Activated T-cell treated with anti-CD3 and anti-CD28 coated beads, Interleukin-2, amount 50 U/mL, for 1 hour (primary cell): Measurements from ENCODE around the gene MYMX.
"Not testable (repeated sequence)": the region's sequence is repeated elsewhere in the genome, so short reads cannot be mapped to it uniquely, and the experiment has no call there.

ENCODE experiments used
- DNase-seq: peaks from one replicate; pipeline ENCODE4 v3.0.0-alpha.2; 2020

The MYMX gene

GRCh38 chr6:44216677-44217331, at the start of gene MYMX:
MYMX (plus strand) TSS chr6:44216926; CDS start chr6:44217472, 546 bp downstream.
- no peak for DNase-seq

GRCh38 chr6:44167567-44167966, 49.2 kb upstream of the MYMX start:
- DNase-seq: no peak

- no peak for DNase-seq
Measured at GRCh38 chr6:44169154-44169553, 47.6 kb upstream of the MYMX start.

- no peak for DNase-seq
Measured at GRCh38 chr6:44169886-44170570, 46.7 kb upstream of the MYMX start.

- DNase-seq: no peak
Measured at GRCh38 chr6:44171899-44172546, 44.7 kb upstream of the MYMX start.

- DNase-seq: peak; percentile 75
Measured at GRCh38 chr6:44172731-44173500, 43.8 kb upstream of the MYMX start.

GRCh38 chr6:44176130-44176761, 40.5 kb upstream of the MYMX start:
- DNase-seq: no peak

- no peak for DNase-seq
Measured at GRCh38 chr6:44176762-44177509, 39.8 kb upstream of the MYMX start.

GRCh38 chr6:44177691-44178423, 38.9 kb upstream of the MYMX start:
- no peak for DNase-seq

- DNase-seq: no peak
Measured at GRCh38 chr6:44178424-44179071, 38.2 kb upstream of the MYMX start.

- no peak for DNase-seq
Measured at GRCh38 chr6:44179072-44179536, 37.6 kb upstream of the MYMX start.

GRCh38 chr6:44179648-44180047, 37.1 kb upstream of the MYMX start:
- DNase-seq: no peak

GRCh38 chr6:44180406-44180805, 36.3 kb upstream of the MYMX start:
- DNase-seq: no peak

GRCh38 chr6:44180886-44181285, 35.8 kb upstream of the MYMX start:
- no peak for DNase-seq

- DNase-seq: not testable (repeated sequence)
Measured at GRCh38 chr6:44181784-44182183, 34.9 kb upstream of the MYMX start.

- no peak for DNase-seq
Measured at GRCh38 chr6:44182911-44183390, 33.8 kb upstream of the MYMX start.

- DNase-seq: no peak
Measured at GRCh38 chr6:44183783-44184182, 32.9 kb upstream of the MYMX start.

GRCh38 chr6:44185356-44185755, 31.4 kb upstream of the MYMX start:
- not testable (repeated sequence) for DNase-seq

- no peak for DNase-seq
Measured at GRCh38 chr6:44185953-44186634, 30.6 kb upstream of the MYMX start.

GRCh38 chr6:44186635-44187025, 30.1 kb upstream of the MYMX start:
- no peak for DNase-seq
